PC-3 (cell line): ENCODE data around the gene BIRC7. TPM values are rescaled to one million over a fixed set of nuclear protein-coding genes. Genes with fewer than 3 reads are reported as not detected.

Experiments
- ATAC-seq: fragments of 200-7000 bp; cut with Tn5 transposase; 2 replicates; pipeline ENCODE4 v1.9.1; 2020; ENCODE audit warnings: mild to moderate bottlenecking, moderate library complexity
- BruUV-seq: library from RNA; stranded (reverse); fragments of 400-500 nt; replicated peaks from 2 replicates; lab custom pipeline; 2021; lab: Mats Ljungman, UMichigan
- CTCF ChIA-PET: fragments of 300-600 bp; sonication (Branson Sonifier 250); formaldehyde crosslinking; loops from one replicate; lab custom pipeline; 2022; ENCODE audit warnings: antibody characterized with exemption; lab: Charles Lee
- POLR2A ChIA-PET: fragments of 300-600 bp; sonication (Branson Sonifier 250); formaldehyde crosslinking; loops from one replicate; lab custom pipeline; 2022; ENCODE audit warnings: antibody characterized with exemption; ENCODE audit not compliant: unreplicated experiment; lab: Charles Lee
- DNase-seq: peaks from one replicate; pipeline ENCODE4 v3.0.0-alpha.2; 2015
- H2AFZ ChIP-seq: fragments of 300-600 bp; sonication (generic); 2 replicates; pipeline ENCODE4 v1.6.0; 2016; ENCODE audit warnings: antibody characterized with exemption, low read length
- H3F3A ChIP-seq: fragments of 300-600 bp; sonication (generic); one replicate; pipeline ENCODE4 v1.6.0; 2017; ENCODE audit warnings: antibody characterized with exemption, low read length, control low read depth, mild to moderate bottlenecking; ENCODE audit not compliant: unreplicated experiment
- H3K27ac ChIP-seq: fragments of 300-600 bp; sonication (generic); 2 replicates; pipeline ENCODE4 v1.5.1; 2016; ENCODE audit warnings: mild to moderate bottlenecking, low read length
- H3K27me3 ChIP-seq: fragments of 300-600 bp; sonication (generic); 2 replicates; pipeline ENCODE4 v1.6.1; 2016; ENCODE audit warnings: low read length, mixed read lengths
- H3K36me3 ChIP-seq: fragments of 300-600 bp; sonication (generic); 2 replicates; pipeline ENCODE4 v1.6.1; 2016; ENCODE audit warnings: low read depth, mixed run types, low read length, mixed read lengths
- H3K4me1 ChIP-seq: fragments of 300-600 bp; sonication (generic); 2 replicates; pipeline ENCODE4 v1.5.1; 2016; ENCODE audit warnings: low read length; ENCODE audit not compliant: insufficient read depth
- H3K4me2 ChIP-seq: fragments of 300-600 bp; sonication (generic); 2 replicates; pipeline ENCODE4 v1.6.0; 2016; ENCODE audit warnings: low read length
- H3K4me3 ChIP-seq: fragments of 300-600 bp; sonication (generic); 2 replicates; pipeline ENCODE4 v1.5.1; 2016; ENCODE audit warnings: mild to moderate bottlenecking, low read length, mixed read lengths
- H3K79me2 ChIP-seq: fragments of 300-600 bp; sonication (generic); 2 replicates; pipeline ENCODE4 v1.6.1; 2017; ENCODE audit warnings: low read length, mixed read lengths
- H3K9ac ChIP-seq: fragments of 300-600 bp; sonication (generic); 2 replicates; pipeline ENCODE4 v1.6.0; 2016; ENCODE audit warnings: mild to moderate bottlenecking, low read length
- H3K9me2 ChIP-seq: fragments of 300-600 bp; sonication (generic); replicated peaks from 2 replicates; pipeline ENCODE4 v1.6.1; 2016; ENCODE audit warnings: mixed run types, low read length, mixed read lengths
- H3K9me3 ChIP-seq: fragments of 300-600 bp; sonication (generic); 2 replicates; pipeline ENCODE4 v1.6.1; 2016; ENCODE audit warnings: low read length, mixed read lengths
- H4K20me1 ChIP-seq: fragments of 300-600 bp; sonication (generic); 2 replicates; pipeline ENCODE4 v1.6.1; 2016; ENCODE audit warnings: low read length, mixed read lengths
- EZH2 ChIP-seq: fragments of 300-600 bp; sonication (generic); IDR thresholded peaks from one replicate; pipeline ENCODE4 v1.6.1; 2017; ENCODE audit warnings: antibody characterized with exemption, mild to moderate bottlenecking, low read length; ENCODE audit not compliant: unreplicated experiment
- EZH2phosphoT487 ChIP-seq: fragments of 300-600 bp; sonication (generic); IDR thresholded peaks from 2 replicates; pipeline ENCODE4 v1.6.1; 2018; ENCODE audit warnings: mild to moderate bottlenecking, antibody characterized with exemption, low read length, borderline replicate concordance
- intact Hi-C: fragments of 100-400 bp; cut with micrococcal nuclease; formaldehyde crosslinking; loops from 2 replicates; pipeline ENCODE4 v1.9.0; 2023
- total RNA-seq: library from RNA; depleted of rRNA; stranded (reverse); fragments of >200 nt; gene quantifications from 2 replicates; pipeline ENCODE4 v1.2.3, GENCODE V29; 2014
- TF ChIP-seq, protein P1 (sequence below): fragments of 300-600 bp; sonication (generic); conservative IDR thresholded peaks from 2 replicates; pipeline ENCODE4 v1.5.1; 2017; ENCODE audit warnings: antibody characterized with exemption, low read depth, mild to moderate bottlenecking, low read length

BIRC7 gene
- total RNA-seq, 1 experiment from 2014 or later = not detected

DNA sequence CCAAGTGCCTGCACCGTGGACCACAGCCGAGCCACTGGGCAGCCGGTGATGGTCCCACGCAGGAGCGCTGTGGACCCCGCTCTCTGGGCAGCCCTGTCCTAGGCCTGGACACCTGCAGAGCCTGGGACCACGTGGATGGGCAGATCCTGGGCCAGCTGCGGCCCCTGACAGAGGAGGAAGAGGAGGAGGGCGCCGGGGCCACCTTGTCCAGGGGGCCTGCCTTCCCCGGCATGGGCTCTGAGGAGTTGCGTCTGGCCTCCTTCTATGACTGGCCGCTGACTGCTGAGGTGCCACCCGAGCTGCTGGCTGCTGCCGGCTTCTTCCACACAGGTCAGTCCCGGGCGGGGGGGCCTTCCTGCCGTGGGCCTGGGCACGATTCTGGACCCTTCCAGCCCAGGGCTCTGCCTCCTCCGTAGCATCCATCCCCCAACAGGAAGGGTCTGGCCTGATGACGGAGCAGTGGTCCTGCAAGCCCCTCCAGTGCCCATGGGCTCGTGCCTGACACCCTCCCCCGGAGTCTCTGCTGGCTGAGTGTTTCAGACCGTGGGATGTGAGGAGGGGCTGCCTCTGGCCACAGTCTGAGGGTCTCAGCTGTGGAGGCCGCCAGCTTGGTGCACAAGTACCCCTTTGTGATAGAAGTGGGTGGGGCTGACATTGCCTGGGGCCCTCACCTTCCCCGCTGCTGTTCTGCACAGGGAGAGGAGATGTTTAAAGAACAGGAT lies 572 bp downstream of the BIRC7 start:
- ChIA-PET CTCF (no interaction called here), POLR2A (no interaction called here)
- Histone ChIP-seq H3K4me1 (peaks cover 24% of the 10 kb centered on the region), H3K79me2 (no peaks in the 10 kb centered on the region), H2AFZ (no peak overlapping the region), H3K4me3 (no peak overlapping the region), H3K27ac (no peak overlapping the region), H3K27me3 (no peaks in the 10 kb centered on the region), H3F3A (no peaks in the 10 kb centered on the region), H3K4me2 (no peak overlapping the region), H3K9me3 (no peaks in the 10 kb centered on the region), H3K9me2 (no peaks in the 10 kb centered on the region), H3K36me3 (no peaks in the 10 kb centered on the region), H4K20me1 (no peaks in the 10 kb centered on the region), H3K9ac (no peak overlapping the region)
- ATAC-seq (no peak), DNase-seq (no peak)
- BruUV-seq = no TSS peak
- intact Hi-C loops = no loop called here
- TF ChIP-seq, protein P1, sequence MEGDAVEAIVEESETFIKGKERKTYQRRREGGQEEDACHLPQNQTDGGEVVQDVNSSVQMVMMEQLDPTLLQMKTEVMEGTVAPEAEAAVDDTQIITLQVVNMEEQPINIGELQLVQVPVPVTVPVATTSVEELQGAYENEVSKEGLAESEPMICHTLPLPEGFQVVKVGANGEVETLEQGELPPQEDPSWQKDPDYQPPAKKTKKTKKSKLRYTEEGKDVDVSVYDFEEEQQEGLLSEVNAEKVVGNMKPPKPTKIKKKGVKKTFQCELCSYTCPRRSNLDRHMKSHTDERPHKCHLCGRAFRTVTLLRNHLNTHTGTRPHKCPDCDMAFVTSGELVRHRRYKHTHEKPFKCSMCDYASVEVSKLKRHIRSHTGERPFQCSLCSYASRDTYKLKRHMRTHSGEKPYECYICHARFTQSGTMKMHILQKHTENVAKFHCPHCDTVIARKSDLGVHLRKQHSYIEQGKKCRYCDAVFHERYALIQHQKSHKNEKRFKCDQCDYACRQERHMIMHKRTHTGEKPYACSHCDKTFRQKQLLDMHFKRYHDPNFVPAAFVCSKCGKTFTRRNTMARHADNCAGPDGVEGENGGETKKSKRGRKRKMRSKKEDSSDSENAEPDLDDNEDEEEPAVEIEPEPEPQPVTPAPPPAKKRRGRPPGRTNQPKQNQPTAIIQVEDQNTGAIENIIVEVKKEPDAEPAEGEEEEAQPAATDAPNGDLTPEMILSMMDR = no peak
- no peak for TF ChIP-seq EZH2phosphoT487
- TF ChIP-seq EZH2 = no peak

DNA sequence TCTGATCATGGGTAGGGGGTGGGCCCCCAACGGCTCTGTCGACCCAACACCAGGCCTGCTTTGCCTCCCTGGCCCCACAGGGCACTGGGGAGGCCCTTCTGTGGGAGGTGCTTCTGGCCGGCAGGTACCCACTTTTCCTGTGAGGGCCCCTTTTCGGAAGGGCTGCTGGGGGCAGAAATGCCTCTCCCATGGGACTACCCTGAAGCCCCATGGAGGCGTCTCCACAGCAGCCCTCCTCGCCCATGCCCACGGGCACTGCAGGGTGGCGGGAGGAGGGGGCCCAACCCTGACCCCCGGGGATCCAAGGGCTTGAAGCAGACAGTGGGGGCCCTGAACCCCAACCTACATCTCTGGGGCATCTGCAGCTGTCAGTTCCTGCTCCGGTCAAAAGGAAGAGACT lies 2.3 kb downstream of the BIRC7 start:
- peaks cover 6% of the 10 kb centered on the region for H3K4me1 ChIP-seq
- CTCF ChIA-PET = no interaction called here
- no peak for ATAC-seq
- H3K79me2 ChIP-seq = no peaks in the 10 kb centered on the region
- H3K4me3 ChIP-seq = no peak overlapping the region
- H3K27ac ChIP-seq = no peak overlapping the region
- H3K9me2 ChIP-seq = no peaks in the 10 kb centered on the region
- no peaks in the 10 kb centered on the region for H3K36me3 ChIP-seq
- TF ChIP-seq, protein P1 = no peak
- TF ChIP-seq EZH2 (no peak), EZH2phosphoT487 (no peak)
- no peaks in the 10 kb centered on the region for H3F3A ChIP-seq
- no TSS peak for BruUV-seq
- no peak overlapping the region for H2AFZ ChIP-seq
- intact Hi-C loops = no loop called here
- H4K20me1 ChIP-seq = no peaks in the 10 kb centered on the region
- H3K27me3 ChIP-seq = no peaks in the 10 kb centered on the region
- POLR2A ChIA-PET = no interaction called here
- no peak overlapping the region for H3K9ac ChIP-seq
- no peak overlapping the region for H3K4me2 ChIP-seq
- no peaks in the 10 kb centered on the region for H3K9me3 ChIP-seq
- no peak for DNase-seq

DNA sequence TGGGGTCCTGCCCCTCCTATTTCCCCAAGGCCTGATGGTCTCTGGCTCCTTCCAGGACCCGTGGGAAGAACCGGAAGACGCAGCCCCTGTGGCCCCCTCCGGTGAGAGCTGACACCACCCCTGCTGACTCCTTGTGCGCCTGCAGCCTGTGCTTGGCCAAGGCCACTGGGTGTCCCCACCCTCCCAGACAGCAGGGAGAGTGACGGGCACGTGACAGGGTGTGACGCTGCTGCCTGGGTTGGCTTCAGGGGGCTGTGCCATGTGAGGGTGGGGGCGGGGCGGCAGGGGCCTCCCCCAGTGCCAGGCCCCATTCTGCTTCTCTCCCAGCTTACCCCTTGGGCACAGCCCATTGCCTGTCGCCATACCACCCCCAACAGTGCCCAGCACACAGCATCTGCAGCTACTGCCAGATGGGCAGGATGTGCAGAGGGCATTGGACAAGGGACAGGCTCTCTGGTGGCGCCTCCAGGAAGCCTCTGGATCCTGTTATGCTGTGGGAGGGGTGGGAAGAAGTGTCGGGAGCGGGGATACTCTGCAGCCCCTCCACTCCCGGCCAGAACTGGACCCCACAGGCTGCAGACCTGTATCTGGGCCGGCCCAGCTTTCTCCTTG lies 2.9 kb downstream of the BIRC7 start:
- peak; percentile 6; the same call in 1 of the 2 replicates for ATAC-seq
- Histone ChIP-seq H4K20me1 (no peaks in the 10 kb centered on the region), H3K9me3 (no peaks in the 10 kb centered on the region), H3K4me1 (peaks cover under 1% of the 10 kb centered on the region), H3K4me3 (no peak overlapping the region), H3K36me3 (no peaks in the 10 kb centered on the region), H3K27ac (no peak overlapping the region), H3K27me3 (no peaks in the 10 kb centered on the region), H3K4me2 (no peak overlapping the region), H3K9me2 (no peaks in the 10 kb centered on the region), H3K9ac (no peak overlapping the region), H3F3A (no peaks in the 10 kb centered on the region), H2AFZ (no peak overlapping the region), H3K79me2 (no peaks in the 10 kb centered on the region)
- DNase-seq = no peak
- intact Hi-C loops = no loop called here
- ChIA-PET CTCF (no interaction called here), POLR2A (no interaction called here)
- BruUV-seq = no TSS peak
- TF ChIP-seq EZH2 = no peak
- no peak for TF ChIP-seq EZH2phosphoT487
- TF ChIP-seq, protein P1 = no peak
